ENCODE data around the gene RBKS.
"Not testable (repeated sequence)": the region's sequence is repeated elsewhere in the genome, so short reads cannot be mapped to it uniquely, and the experiment has no call there.

Gene RBKS

GRCh38 chr2:27796791-27797765, 93.1 kb downstream of the RBKS start:
- DNase-seq, result no peak

GRCh38 chr2:27795868-27796277, 94.3 kb downstream of the RBKS start:
- no peak for DNase-seq

- DNase-seq, result no peak
Measured at GRCh38 chr2:27795093-27795834, 94.9 kb downstream of the RBKS start.

GRCh38 chr2:27792759-27793158, 97.4 kb downstream of the RBKS start:
- DNase-seq, result no peak

GRCh38 chr2:27790796-27791195, 99.4 kb downstream of the RBKS start:
- no peak for DNase-seq

GRCh38 chr2:27782701-27783100, 107.5 kb downstream of the RBKS start:
- DNase-seq, result no peak

GRCh38 chr2:27781496-27781895, 108.7 kb downstream of the RBKS start:
- no peak for DNase-seq

GRCh38 chr2:27779417-27780055, 110.7 kb downstream of the RBKS start:
- DNase-seq, result no peak

GRCh38 chr2:27776696-27777095, 113.5 kb downstream of the RBKS start:
- DNase-seq, result no peak

- DNase-seq, result no peak
Measured at GRCh38 chr2:27776097-27776496, 114.1 kb downstream of the RBKS start.

GRCh38 chr2:27773959-27774358, 116.2 kb downstream of the RBKS start:
- DNase-seq, result no peak

GRCh38 chr2:27772804-27773203, 117.4 kb downstream of the RBKS start:
- DNase-seq, result no peak

- DNase-seq, result peak; percentile 89 to 91
Measured at GRCh38 chr2:27771548-27772335, 118.4 kb downstream of the RBKS start, which contains the start of gene MRPL33. Gene MRPL33, plus strand, starts transcription at chr2:27771719. Its CDS starts 59 bp downstream, at chr2:27771778.

- DNase-seq, result no peak
Measured at GRCh38 chr2:27771202-27771547, 119.0 kb downstream of the RBKS start.

GRCh38 chr2:27766287-27766661, 123.9 kb downstream of the RBKS start:
- DNase-seq, result no peak

- DNase-seq, result peak; percentile 42 to 66
Measured at GRCh38 chr2:27765621-27766286, 124.4 kb downstream of the RBKS start.

GRCh38 chr2:27764526-27764925, 125.7 kb downstream of the RBKS start:
- not testable (repeated sequence) for DNase-seq

GRCh38 chr2:27763907-27764267, 126.3 kb downstream of the RBKS start:
- no peak for DNase-seq

GRCh38 chr2:27762951-27763906, 127.0 kb downstream of the RBKS start:
- DNase-seq, result no peak

- peak in 1 of 2 donors; percentile 42 for DNase-seq
Measured at GRCh38 chr2:27756544-27757498, 133.4 kb downstream of the RBKS start.
